Activated CD8-positive, alpha-beta memory T cell treated with anti-CD3 and anti-CD28 coated beads, Interleukin-2, amount 10 ng/mL, durations not matched to agents 7 days and 5 days (primary cell): ENCODE data around the gene DDAH2. TPM values are rescaled to one million over a fixed set of nuclear protein-coding genes. Genes with fewer than 3 reads are reported as not detected.

ENCODE experiments used
- ATAC-seq: fragments of 150-1000 bp; cut with Tn5 transposase; one replicate; pipeline ENCODE4 v1.10.0; 2021; ENCODE audit warnings: moderate library complexity
- CTCF ChIA-PET: fragments of 350-600 bp; sonication (Branson Sonifier 250); formaldehyde crosslinking; loops from one replicate; lab custom pipeline; 2021; ENCODE audit warnings: antibody characterized with exemption; lab: Charles Lee
- DNase-seq: peaks from one replicate; pipeline ENCODE4 v3.0.0-alpha.2; 2020
- H3K27ac Mint-ChIP-seq: one replicate; pipeline ENCODE4 v1.8.0; 2021; ENCODE audit warnings: mild to moderate bottlenecking, mixed read lengths
- H3K27me3 Mint-ChIP-seq: one replicate; pipeline ENCODE4 v1.8.0; 2021; ENCODE audit warnings: mixed read lengths
- H3K36me3 Mint-ChIP-seq: one replicate; pipeline ENCODE4 v1.8.0; 2021; ENCODE audit warnings: mild to moderate bottlenecking, mixed read lengths
- H3K4me1 Mint-ChIP-seq: one replicate; pipeline ENCODE4 v1.8.0; 2021; ENCODE audit warnings: mixed read lengths
- H3K4me3 Mint-ChIP-seq: one replicate; pipeline ENCODE4 v1.8.0; 2021; ENCODE audit warnings: mild to moderate bottlenecking, moderate library complexity, mixed read lengths
- H3K9me3 Mint-ChIP-seq: one replicate; pipeline ENCODE4 v1.8.0; 2022; ENCODE audit warnings: low read depth, mixed read lengths
- total RNA-seq, 2 experiments: library from RNA; stranded (reverse); gene quantifications; one replicate each; pipeline ENCODE4 v1.2.3, GENCODE V29; 2021

The DDAH2 gene
- total RNA-seq: 10 to 100 TPM; 13.6 to 23.4 TPM

GRCh38 chr6:31728767-31729514, at the start of gene DDAH2:
Gene DDAH2 (minus strand): TSS chr6:31729299. CDS start chr6:31729161, 138 bp downstream.
- ATAC-seq (peak; percentile 10), DNase-seq (no peak)
- Mint-ChIP-seq H3K27me3 (no peaks in the 10 kb centered on the region), H3K4me1 (peaks cover 63% of the 10 kb centered on the region), H3K4me3 (peak within 1 kb of the TSS; percentile 86), H3K27ac (peak within 1 kb of the TSS; percentile 80), H3K9me3 (no peaks in the 10 kb centered on the region), H3K36me3 (peaks cover 36% of the 10 kb centered on the region)
- CTCF ChIA-PET: interaction anchor here (0.6 to 5.3 kb wide), 17 partner anchors 10 to 102 kb away, joined by 3 to 60 read pairs (median 6); partner anchors contain the start of genes C6orf47, CLIC1, HSPA1B and LSM2

GRCh38 chr6:31778193-31778592, 49.1 kb upstream of the DDAH2 start:
- DNase-seq: no peak
- ATAC-seq: no peak
- peaks cover 7% of the 10 kb centered on the region for H3K36me3 Mint-ChIP-seq
- H3K4me1 Mint-ChIP-seq: peaks cover 28% of the 10 kb centered on the region
- peak overlapping the region; percentile 52 for H3K27ac Mint-ChIP-seq
- CTCF ChIA-PET: interaction anchor here (1.4 to 2.9 kb wide), 4 partner anchors 9 to 49 kb away, joined by 4 to 15 read pairs (median 10); partner anchors contain the start of gene HSPA1B
- no peak overlapping the region for H3K4me3 Mint-ChIP-seq
- no peaks in the 10 kb centered on the region for H3K27me3 Mint-ChIP-seq
- no peaks in the 10 kb centered on the region for H3K9me3 Mint-ChIP-seq

GRCh38 chr6:31777667-31778050, 48.6 kb upstream of the DDAH2 start:
- H3K27me3 Mint-ChIP-seq: no peaks in the 10 kb centered on the region
- CTCF ChIA-PET: interaction anchor here (1.4 to 2.9 kb wide), 4 partner anchors 8 to 50 kb away, joined by 4 to 15 read pairs (median 10); partner anchors contain the start of gene HSPA1B
- H3K9me3 Mint-ChIP-seq: no peaks in the 10 kb centered on the region
- H3K27ac Mint-ChIP-seq: peak overlapping the region; percentile 86
- DNase-seq (no peak), ATAC-seq (no peak)
- peaks cover 33% of the 10 kb centered on the region for H3K4me1 Mint-ChIP-seq
- no peak overlapping the region for H3K4me3 Mint-ChIP-seq
- H3K36me3 Mint-ChIP-seq: peaks cover 7% of the 10 kb centered on the region

GRCh38 chr6:31776989-31777666, 48.0 kb upstream of the DDAH2 start, which contains the start of gene VWA7:
Gene VWA7 (minus strand): TSS chr6:31777328. CDS start chr6:31776779, 549 bp downstream.
- H3K4me1 Mint-ChIP-seq: peaks cover 36% of the 10 kb centered on the region
- H3K9me3 Mint-ChIP-seq: no peaks in the 10 kb centered on the region
- peak; percentile 89 for DNase-seq
- H3K4me3 Mint-ChIP-seq: peak within 1 kb of the TSS; percentile 39
- CTCF ChIA-PET: interaction anchor here (1.4 to 2.9 kb wide), 4 partner anchors 8 to 51 kb away, joined by 4 to 15 read pairs (median 10); partner anchors contain the start of gene HSPA1B
- H3K36me3 Mint-ChIP-seq: peaks cover 7% of the 10 kb centered on the region
- H3K27ac Mint-ChIP-seq: peak within 1 kb of the TSS; percentile 86
- H3K27me3 Mint-ChIP-seq: no peaks in the 10 kb centered on the region
- peak; percentile 82 for ATAC-seq

- no peak for ATAC-seq
- peaks cover 39% of the 10 kb centered on the region for H3K4me1 Mint-ChIP-seq
- peak overlapping the region; percentile 86 for H3K27ac Mint-ChIP-seq
- peaks cover 7% of the 10 kb centered on the region for H3K36me3 Mint-ChIP-seq
- CTCF ChIA-PET: no interaction called here
- peak overlapping the region; percentile 39 for H3K4me3 Mint-ChIP-seq
- no peaks in the 10 kb centered on the region for H3K9me3 Mint-ChIP-seq
- H3K27me3 Mint-ChIP-seq: no peaks in the 10 kb centered on the region
- DNase-seq: no peak
Observed at GRCh38 chr6:31776485-31776988, 47.4 kb upstream of the DDAH2 start.

- peak overlapping the region; percentile 86 for H3K27ac Mint-ChIP-seq
- peak overlapping the region; percentile 39 for H3K4me3 Mint-ChIP-seq
- H3K4me1 Mint-ChIP-seq: peaks cover 45% of the 10 kb centered on the region
- ATAC-seq: no peak
- peaks cover 7% of the 10 kb centered on the region for H3K36me3 Mint-ChIP-seq
- no peaks in the 10 kb centered on the region for H3K27me3 Mint-ChIP-seq
- no peak for DNase-seq
- H3K9me3 Mint-ChIP-seq: no peaks in the 10 kb centered on the region
- CTCF ChIA-PET: interaction anchor here (1.2 to 1.4 kb wide), 3 partner anchors 20 to 52 kb away, joined by 3 to 6 read pairs (median 4); partner anchors contain the start of gene HSPA1B
Observed at GRCh38 chr6:31775633-31776484, 46.8 kb upstream of the DDAH2 start.

- H3K27me3 Mint-ChIP-seq: no peaks in the 10 kb centered on the region
- H3K9me3 Mint-ChIP-seq: no peaks in the 10 kb centered on the region
- H3K4me3 Mint-ChIP-seq: no peak overlapping the region
- peaks cover 7% of the 10 kb centered on the region for H3K36me3 Mint-ChIP-seq
- H3K27ac Mint-ChIP-seq: no peak overlapping the region
- CTCF ChIA-PET: interaction anchor here (1.0 to 1.4 kb wide), 4 partner anchors 21 to 56 kb away, joined by 3 to 6 read pairs (median 4); partner anchors contain the start of gene HSPA1B
- peaks cover 45% of the 10 kb centered on the region for H3K4me1 Mint-ChIP-seq
- DNase-seq (no peak), ATAC-seq (no peak)
Observed at GRCh38 chr6:31775184-31775583, 46.1 kb upstream of the DDAH2 start.

GRCh38 chr6:31771992-31772358, 42.9 kb upstream of the DDAH2 start:
- CTCF ChIA-PET: interaction anchor here (0.7 to 3.0 kb wide), 13 partner anchors 17 to 152 kb away, joined by 3 to 39 read pairs (median 4); partner anchors contain the start of genes HSPA1B, MSH5 and VARS1
- DNase-seq (no peak), ATAC-seq (no peak)
- Mint-ChIP-seq H3K27ac (peak overlapping the region; percentile 73), H3K27me3 (no peaks in the 10 kb centered on the region), H3K36me3 (peaks cover 5% of the 10 kb centered on the region), H3K9me3 (no peaks in the 10 kb centered on the region), H3K4me1 (peaks cover 49% of the 10 kb centered on the region), H3K4me3 (no peak overlapping the region)

GRCh38 chr6:31770860-31771259, 41.8 kb upstream of the DDAH2 start:
- no peak overlapping the region for H3K4me3 Mint-ChIP-seq
- ATAC-seq: no peak
- CTCF ChIA-PET: interaction anchor here (0.6 to 3.1 kb wide), 21 partner anchors 11 to 188 kb away, joined by 3 to 44 read pairs (median 6); partner anchors contain the start of genes ABHD16A, BAG6, C6orf47 and CLIC1
- peaks cover 39% of the 10 kb centered on the region for H3K4me1 Mint-ChIP-seq
- H3K36me3 Mint-ChIP-seq: peaks cover 5% of the 10 kb centered on the region
- H3K27ac Mint-ChIP-seq: peak overlapping the region; percentile 73
- no peaks in the 10 kb centered on the region for H3K9me3 Mint-ChIP-seq
- no peak for DNase-seq
- no peaks in the 10 kb centered on the region for H3K27me3 Mint-ChIP-seq

GRCh38 chr6:31769684-31770371, 40.7 kb upstream of the DDAH2 start:
- ATAC-seq: peak; percentile 91
- peak overlapping the region; percentile 16 for H3K27ac Mint-ChIP-seq
- H3K4me3 Mint-ChIP-seq: no peak overlapping the region
- CTCF ChIA-PET: interaction anchor here (0.6 to 3.1 kb wide), 44 partner anchors 9 to 190 kb away, joined by 3 to 44 read pairs (median 6); partner anchors contain the start of genes ABHD16A, BAG6, C6orf47 and CLIC1
- H3K4me1 Mint-ChIP-seq: peaks cover 31% of the 10 kb centered on the region
- H3K27me3 Mint-ChIP-seq: no peaks in the 10 kb centered on the region
- peaks cover 5% of the 10 kb centered on the region for H3K36me3 Mint-ChIP-seq
- no peaks in the 10 kb centered on the region for H3K9me3 Mint-ChIP-seq
- DNase-seq: peak; percentile 92

- no peaks in the 10 kb centered on the region for H3K9me3 Mint-ChIP-seq
- H3K36me3 Mint-ChIP-seq: peaks cover 7% of the 10 kb centered on the region
- DNase-seq (no peak), ATAC-seq (no peak)
- H3K27me3 Mint-ChIP-seq: no peaks in the 10 kb centered on the region
- CTCF ChIA-PET: interaction anchor here (0.9 to 3.1 kb wide), 27 partner anchors 9 to 111 kb away, joined by 3 to 44 read pairs (median 6); partner anchors contain the start of genes ABHD16A, C6orf47, CLIC1 and DDAH2
- no peak overlapping the region for H3K4me3 Mint-ChIP-seq
- peaks cover 31% of the 10 kb centered on the region for H3K4me1 Mint-ChIP-seq
- no peak overlapping the region for H3K27ac Mint-ChIP-seq
Observed at GRCh38 chr6:31768363-31769257, 39.5 kb upstream of the DDAH2 start.
